SU-DHL-6 (cell line): ENCODE results near the gene KPNA4.

Experiments used
- H2AFZ ChIP-seq: fragments of 200-600 bp; sonication (generic); 2 replicates; pipeline ENCODE4 v1.6.1; 2014; ENCODE audit warnings: low read depth, mild to moderate bottlenecking, moderate library complexity, mixed read lengths, antibody characterized with exemption, low read length; ENCODE audit not compliant: severe bottlenecking
- H3F3A ChIP-seq: fragments of 200-600 bp; shearing (Covaris generic); 2 replicates; pipeline ENCODE4 v1.6.0; 2016; ENCODE audit warnings: antibody characterized with exemption, mild to moderate bottlenecking; ENCODE audit not compliant: insufficient read depth
- H3K27ac ChIP-seq: fragments of 200-600 bp; sonication (generic); 2 replicates; pipeline ENCODE4 v1.5.1; 2016; ENCODE audit warnings: low read depth, mild to moderate bottlenecking, low read length, moderate library complexity, mixed read lengths
- H3K27me3 ChIP-seq: fragments of 200-600 bp; sonication (generic), shearing (Covaris generic); 2 replicates; pipeline ENCODE4 v1.6.0; 2014; ENCODE audit warnings: mild to moderate bottlenecking, low read length
- H3K36me3 ChIP-seq: fragments of 200-600 bp; sonication (generic); 2 replicates; pipeline ENCODE4 v1.6.1; 2014; ENCODE audit warnings: mild to moderate bottlenecking, low read length, mixed read lengths
- H3K4me2 ChIP-seq: fragments of 300-600, 200-600 bp; shearing (Covaris generic), sonication (generic); 2 replicates; pipeline ENCODE4 v1.6.0; 2014; ENCODE audit warnings: low read length, low read depth, mild to moderate bottlenecking; ENCODE audit not compliant: poor library complexity, severe bottlenecking
- H3K4me3 ChIP-seq: fragments of 200-600 bp; sonication (generic); 2 replicates; pipeline ENCODE4 v1.5.1; 2014; ENCODE audit warnings: antibody characterized with exemption, low read length, mild to moderate bottlenecking, mixed read lengths; ENCODE audit not compliant: insufficient read depth, poor library complexity, severe bottlenecking
- H3K79me2 ChIP-seq: fragments of 200-600 bp; sonication (generic); 2 replicates; pipeline ENCODE4 v1.6.1; 2014; ENCODE audit warnings: mild to moderate bottlenecking, low read length, moderate library complexity; ENCODE audit not compliant: insufficient read depth
- H3K9ac ChIP-seq: fragments of 200-600 bp; sonication (generic); 2 replicates; pipeline ENCODE4 v1.7.0; 2014; ENCODE audit warnings: mild to moderate bottlenecking, low read length
- H3K9me2 ChIP-seq: fragments of 200-600 bp; sonication (generic); replicated peaks from 2 replicates; pipeline ENCODE4 v1.6.1; 2014; ENCODE audit warnings: low read length; ENCODE audit not compliant: insufficient read depth
- H3K9me3 ChIP-seq: fragments of 200-600 bp; sonication (generic); 2 replicates; pipeline ENCODE4 v1.6.1; 2014; ENCODE audit warnings: low read length, mixed read lengths; ENCODE audit not compliant: insufficient read depth
- H4K20me1 ChIP-seq: fragments of 200-600 bp; sonication (generic); 2 replicates; pipeline ENCODE4 v1.6.1; 2014; ENCODE audit warnings: low read depth, mild to moderate bottlenecking, antibody characterized with exemption, low read length, moderate library complexity, mixed read lengths
- EZH2phosphoT487 ChIP-seq: fragments of 200-600 bp; sonication (generic), shearing (Covaris generic); conservative IDR thresholded peaks from 2 replicates; pipeline ENCODE4 v1.6.1; 2018; ENCODE audit warnings: mild to moderate bottlenecking, antibody characterized with exemption, low read length, moderate library complexity, mixed read lengths
- TF ChIP-seq, protein P1 (sequence below): fragments of 200-600 bp; sonication (generic); IDR thresholded peaks from one replicate; pipeline ENCODE4 v1.5.1; 2017; ENCODE audit warnings: antibody characterized with exemption, mild to moderate bottlenecking, low read length, moderate library complexity; ENCODE audit not compliant: insufficient read depth, poor library complexity, severe bottlenecking

KPNA4 gene

DNA sequence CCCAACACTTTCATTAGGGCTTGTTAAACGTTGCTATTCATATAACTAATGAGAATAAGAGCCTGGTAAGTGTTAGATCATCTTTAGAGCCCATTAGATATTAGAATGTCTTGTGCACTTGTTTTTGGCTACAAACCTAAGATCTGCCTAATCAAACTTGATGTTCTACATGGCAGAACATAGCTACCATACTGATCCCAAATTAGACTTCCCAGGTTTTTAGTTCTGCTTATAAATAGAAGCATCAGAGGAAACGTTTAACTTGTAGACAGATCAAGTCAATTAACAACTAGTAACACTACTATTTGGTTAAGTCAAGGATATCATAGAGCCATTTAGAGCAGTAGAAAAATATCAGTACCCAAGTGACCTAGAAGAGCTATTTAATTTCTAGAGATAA is 11.7 kb upstream of the KPNA4 start:
- Histone ChIP-seq H3K79me2 (no peaks in the 10 kb centered on the region), H4K20me1 (no peaks in the 10 kb centered on the region), H3K9me3 (no peaks in the 10 kb centered on the region), H2AFZ (no peak overlapping the region), H3K27ac (no peak overlapping the region), H3K4me2 (no peak overlapping the region), H3K4me3 (no peak overlapping the region), H3K36me3 (no peaks in the 10 kb centered on the region), H3K27me3 (no peaks in the 10 kb centered on the region), H3K9ac (no peak overlapping the region), H3K9me2 (no peaks in the 10 kb centered on the region), H3F3A (no peaks in the 10 kb centered on the region)
- TF ChIP-seq EZH2phosphoT487: no peak
- TF ChIP-seq, protein P1, sequence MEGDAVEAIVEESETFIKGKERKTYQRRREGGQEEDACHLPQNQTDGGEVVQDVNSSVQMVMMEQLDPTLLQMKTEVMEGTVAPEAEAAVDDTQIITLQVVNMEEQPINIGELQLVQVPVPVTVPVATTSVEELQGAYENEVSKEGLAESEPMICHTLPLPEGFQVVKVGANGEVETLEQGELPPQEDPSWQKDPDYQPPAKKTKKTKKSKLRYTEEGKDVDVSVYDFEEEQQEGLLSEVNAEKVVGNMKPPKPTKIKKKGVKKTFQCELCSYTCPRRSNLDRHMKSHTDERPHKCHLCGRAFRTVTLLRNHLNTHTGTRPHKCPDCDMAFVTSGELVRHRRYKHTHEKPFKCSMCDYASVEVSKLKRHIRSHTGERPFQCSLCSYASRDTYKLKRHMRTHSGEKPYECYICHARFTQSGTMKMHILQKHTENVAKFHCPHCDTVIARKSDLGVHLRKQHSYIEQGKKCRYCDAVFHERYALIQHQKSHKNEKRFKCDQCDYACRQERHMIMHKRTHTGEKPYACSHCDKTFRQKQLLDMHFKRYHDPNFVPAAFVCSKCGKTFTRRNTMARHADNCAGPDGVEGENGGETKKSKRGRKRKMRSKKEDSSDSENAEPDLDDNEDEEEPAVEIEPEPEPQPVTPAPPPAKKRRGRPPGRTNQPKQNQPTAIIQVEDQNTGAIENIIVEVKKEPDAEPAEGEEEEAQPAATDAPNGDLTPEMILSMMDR: no peak

DNA sequence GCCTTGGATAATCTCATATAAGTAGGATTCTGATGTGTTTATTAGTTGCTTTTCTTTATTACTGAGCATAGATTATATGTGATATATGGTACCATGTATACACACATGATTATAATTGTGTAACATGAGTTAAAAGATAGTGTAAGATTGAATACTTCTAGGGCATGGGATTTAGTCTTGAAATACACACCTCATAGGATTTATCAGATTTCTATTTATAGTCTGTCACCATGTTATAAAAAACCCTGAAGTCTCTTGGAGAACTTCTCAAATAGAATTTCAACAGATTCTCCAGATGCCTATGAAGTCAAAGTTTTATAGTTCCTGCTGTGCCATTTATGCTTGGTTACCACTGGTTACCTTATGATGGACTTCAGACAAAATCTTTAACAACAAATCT is 11.2 kb upstream of the KPNA4 start:
- no peak for TF ChIP-seq EZH2phosphoT487
- TF ChIP-seq, protein P1: no peak
- no peak overlapping the region for H3K27ac ChIP-seq

DNA sequence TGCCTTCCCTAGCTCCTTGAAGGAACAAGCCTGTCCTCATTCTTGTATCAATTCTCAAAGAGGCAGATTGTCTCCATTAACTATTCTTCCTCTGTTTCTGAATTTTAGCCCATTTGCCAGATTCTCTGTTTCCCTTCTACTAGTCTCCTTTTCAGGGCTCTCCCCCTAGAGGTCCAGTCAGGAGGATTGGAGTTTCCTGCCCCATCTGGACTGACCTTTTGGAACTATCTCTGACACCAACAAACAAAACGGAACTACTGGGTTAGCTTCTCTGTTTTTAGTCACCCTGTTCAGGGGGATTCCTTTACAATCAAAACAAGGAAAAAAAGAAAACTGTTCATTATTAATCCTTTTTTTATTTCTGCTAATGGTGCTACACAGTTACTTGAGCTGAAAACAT is 10.2 kb upstream of the KPNA4 start:
- no peak overlapping the region for H3K4me3 ChIP-seq
- H3K9ac ChIP-seq: no peak overlapping the region
- no peaks in the 10 kb centered on the region for H3K27me3 ChIP-seq
- no peaks in the 10 kb centered on the region for H3F3A ChIP-seq
- no peak overlapping the region for H2AFZ ChIP-seq
- H3K9me2 ChIP-seq: no peaks in the 10 kb centered on the region
- no peaks in the 10 kb centered on the region for H3K9me3 ChIP-seq
- H3K36me3 ChIP-seq: no peaks in the 10 kb centered on the region
- TF ChIP-seq, protein P1: no peak
- no peak for TF ChIP-seq EZH2phosphoT487
- H4K20me1 ChIP-seq: no peaks in the 10 kb centered on the region
- no peak overlapping the region for H3K27ac ChIP-seq
- no peaks in the 10 kb centered on the region for H3K79me2 ChIP-seq
- no peak overlapping the region for H3K4me2 ChIP-seq

More for the DNA sequence above, 11.2 kb upstream of the KPNA4 start:
- Histone ChIP-seq H3F3A (no peaks in the 10 kb centered on the region), H3K27me3 (no peaks in the 10 kb centered on the region), H3K4me3 (no peak overlapping the region), H2AFZ (no peak overlapping the region), H4K20me1 (no peaks in the 10 kb centered on the region), H3K79me2 (no peaks in the 10 kb centered on the region), H3K9me3 (no peaks in the 10 kb centered on the region), H3K9me2 (no peaks in the 10 kb centered on the region), H3K9ac (no peak overlapping the region), H3K36me3 (no peaks in the 10 kb centered on the region), H3K4me2 (no peak overlapping the region)
